Body of pancreas (tissue), 4 donors: ENCODE results near the gene BMP10. TPM values are rescaled to one million over a fixed set of nuclear protein-coding genes. Genes with fewer than 3 reads are reported as not detected.
A peak's percentile ranks its signal among the peaks of the same experiment; 100 is the strongest.

Source experiments
- ATAC-seq: fragments of 150-250 bp; one replicate; pipeline ENCODE4 v1.9.1; 2016
- DNase-seq, 4 donors: peaks; one replicate each; pipeline ENCODE4 v3.0.0-alpha.2; 2019
- H3K27ac ChIP-seq, 4 donors: fragments of 200-600 bp; sonication (generic); 1 replicate in 3 of 4; 2 replicates in 1 of 4; pipeline versions ENCODE4 v1.5.1 to v1.6.1; 2016 to 2019; ENCODE audit warnings: mild to moderate bottlenecking in 1 of 4, mixed read lengths in 1 of 4, moderate library complexity in 1 of 4
- H3K27me3 ChIP-seq, 2 donors: fragments of 200-600 bp; sonication (generic); one replicate each; pipeline ENCODE4 v1.6.0; 2016; ENCODE audit warnings: mild to moderate bottlenecking in 1 of 2
- H3K36me3 ChIP-seq, 2 donors: fragments of 200-600 bp; sonication (generic); replicated peaks in 1 of 2; 2 replicates each; pipeline ENCODE4 v1.5.1; 2016; ENCODE audit warnings: low read depth in 2 of 2; ENCODE audit not compliant: insufficient read depth in 1 of 2
- H3K4me1 ChIP-seq: fragments of 200-600 bp; sonication (generic); one replicate; pipeline ENCODE4 v1.6.0; 2016
- H3K4me3 ChIP-seq, 2 donors: fragments of 200-600 bp; sonication (generic); 1 replicate in 1 of 2; 2 replicates in 1 of 2; pipeline ENCODE4 v1.5.1; 2016 to 2019
- H3K9me3 ChIP-seq, 3 donors: fragments of 200-600 bp; sonication (generic); 1 replicate in 2 of 3; 2 replicates in 1 of 3; pipeline ENCODE4 v1.5.1; 2016
- POLR2A ChIP-seq, 3 donors: fragments of 450-650 bp; IDR thresholded peaks; one replicate each; pipeline ENCODE4 v1.6.1; 2016; ENCODE audit warnings: antibody characterized with exemption in 3 of 3, mild to moderate bottlenecking in 2 of 3
- WGBS, 2 donors: methylation state at CpG; one replicate each; pipeline ENCODE4 v1.1.5; 2017; 5-methylcytosine and 5-hydroxymethylcytosine counted together
- intact Hi-C: fragments of 100-400 bp; cut with DNase I; formaldehyde crosslinking; loops from one replicate; pipeline ENCODE4 v1.15.1; 2023
- total RNA-seq, 2 donors: library from RNA; depleted of rRNA; stranded (reverse); fragments of >200 nt; gene quantifications; one replicate each; pipeline ENCODE4 v1.1.0, GENCODE V29; 2016
- TF ChIP-seq, protein P1 (sequence below), 7 experiments: fragments of 450-650 bp in 4 of 7; fragments of 200-600 bp in 3 of 7; sonication (generic) in 3 of 7; IDR thresholded peaks; one replicate each; pipeline ENCODE4 v1.5.1; 2016 to 2019; ENCODE audit warnings: antibody characterized with exemption in 7 of 7

BMP10 gene
- total RNA-seq, 2 donors from 2014 or later, result not detected

DNA sequence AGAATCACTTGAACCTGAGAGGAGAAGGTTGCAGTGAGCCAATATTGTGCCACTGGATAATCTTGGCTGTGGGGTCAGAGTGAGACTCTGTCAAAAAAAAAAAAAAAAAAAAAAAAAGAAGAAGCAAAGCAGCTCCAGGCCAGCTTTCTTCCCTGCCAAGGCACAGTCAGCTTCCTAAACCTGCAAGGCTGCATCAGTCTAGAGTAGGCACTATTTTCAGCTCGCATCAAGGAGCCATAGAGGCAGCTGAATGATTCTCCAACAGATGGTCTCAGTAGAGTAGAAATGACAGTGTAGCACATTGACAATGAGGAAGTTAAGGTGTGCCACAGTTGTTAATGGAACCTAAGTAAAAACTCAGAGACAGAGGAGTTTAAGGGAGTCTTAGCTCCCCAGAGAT is 35.6 kb downstream of the BMP10 start:
- peaks cover 18% of the 10 kb centered on the region for H3K4me1 ChIP-seq
- TF ChIP-seq POLR2A (IDR thresholded peaks at IDR 0.05), result no peak
- TF ChIP-seq, protein P1, sequence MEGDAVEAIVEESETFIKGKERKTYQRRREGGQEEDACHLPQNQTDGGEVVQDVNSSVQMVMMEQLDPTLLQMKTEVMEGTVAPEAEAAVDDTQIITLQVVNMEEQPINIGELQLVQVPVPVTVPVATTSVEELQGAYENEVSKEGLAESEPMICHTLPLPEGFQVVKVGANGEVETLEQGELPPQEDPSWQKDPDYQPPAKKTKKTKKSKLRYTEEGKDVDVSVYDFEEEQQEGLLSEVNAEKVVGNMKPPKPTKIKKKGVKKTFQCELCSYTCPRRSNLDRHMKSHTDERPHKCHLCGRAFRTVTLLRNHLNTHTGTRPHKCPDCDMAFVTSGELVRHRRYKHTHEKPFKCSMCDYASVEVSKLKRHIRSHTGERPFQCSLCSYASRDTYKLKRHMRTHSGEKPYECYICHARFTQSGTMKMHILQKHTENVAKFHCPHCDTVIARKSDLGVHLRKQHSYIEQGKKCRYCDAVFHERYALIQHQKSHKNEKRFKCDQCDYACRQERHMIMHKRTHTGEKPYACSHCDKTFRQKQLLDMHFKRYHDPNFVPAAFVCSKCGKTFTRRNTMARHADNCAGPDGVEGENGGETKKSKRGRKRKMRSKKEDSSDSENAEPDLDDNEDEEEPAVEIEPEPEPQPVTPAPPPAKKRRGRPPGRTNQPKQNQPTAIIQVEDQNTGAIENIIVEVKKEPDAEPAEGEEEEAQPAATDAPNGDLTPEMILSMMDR (IDR thresholded peaks at IDR 0.05), result no peak
- no peaks in the 10 kb centered on the region for H3K9me3 ChIP-seq
- ATAC-seq (no peak), DNase-seq (peak in 1 of 4 donors; percentile 28)
- no peaks in the 10 kb centered on the region for H3K36me3 ChIP-seq
- WGBS, 2 donors, result 76 to 77% methylated on average over 1 of the region's 1 CpG
- H3K27me3 ChIP-seq, result no peaks in the 10 kb centered on the region
- no peak overlapping the region for H3K27ac ChIP-seq
- no peak overlapping the region for H3K4me3 ChIP-seq
- intact Hi-C loops, result no loop called here

DNA sequence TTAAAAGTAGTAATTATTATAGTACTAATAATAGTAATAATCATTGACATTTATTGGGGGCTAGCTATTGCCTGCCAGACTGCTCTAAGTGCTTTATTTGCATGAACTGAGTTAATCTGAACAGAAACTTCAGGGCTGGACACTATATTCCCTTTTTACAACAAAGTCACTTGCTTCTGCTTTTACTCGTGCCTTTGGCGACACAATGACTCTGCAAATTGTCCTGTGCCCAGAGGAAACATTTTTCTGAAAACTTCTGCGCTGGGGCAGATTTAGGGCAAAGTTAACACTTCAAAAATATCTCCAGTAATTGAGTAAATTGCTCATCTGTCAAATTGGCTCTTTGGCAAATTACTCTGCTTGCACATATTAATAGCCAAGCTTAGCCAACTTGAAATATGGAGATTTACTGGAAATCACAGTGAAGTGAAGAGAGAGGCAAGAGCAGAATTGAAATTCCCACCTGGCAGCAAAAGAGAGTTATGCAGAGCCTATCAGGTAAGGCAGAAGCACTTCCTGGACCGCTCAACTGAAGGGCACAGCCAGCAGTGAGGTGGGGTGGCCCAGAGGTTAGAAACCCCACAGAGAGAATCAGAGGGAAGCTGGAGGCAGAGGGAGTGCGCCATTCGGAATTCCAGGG is 36.3 kb downstream of the BMP10 start:
- DNase-seq (no peak), ATAC-seq (no peak)
- peaks cover 18% of the 10 kb centered on the region for H3K4me1 ChIP-seq
- H3K4me3 ChIP-seq, result no peak overlapping the region
- H3K36me3 ChIP-seq, result no peaks in the 10 kb centered on the region
- TF ChIP-seq POLR2A (IDR thresholded peaks at IDR 0.05), result no peak
- TF ChIP-seq, protein P1 (IDR thresholded peaks at IDR 0.05), result no peak
- H3K27ac ChIP-seq, result peak overlapping the region in 1 of 4 donors; percentile 17
- intact Hi-C loops, result no loop called here
- no peaks in the 10 kb centered on the region for H3K27me3 ChIP-seq
- no peaks in the 10 kb centered on the region for H3K9me3 ChIP-seq
- WGBS, 2 donors, result 76 to 82% methylated on average over 6 of the region's 6 CpGs

DNA sequence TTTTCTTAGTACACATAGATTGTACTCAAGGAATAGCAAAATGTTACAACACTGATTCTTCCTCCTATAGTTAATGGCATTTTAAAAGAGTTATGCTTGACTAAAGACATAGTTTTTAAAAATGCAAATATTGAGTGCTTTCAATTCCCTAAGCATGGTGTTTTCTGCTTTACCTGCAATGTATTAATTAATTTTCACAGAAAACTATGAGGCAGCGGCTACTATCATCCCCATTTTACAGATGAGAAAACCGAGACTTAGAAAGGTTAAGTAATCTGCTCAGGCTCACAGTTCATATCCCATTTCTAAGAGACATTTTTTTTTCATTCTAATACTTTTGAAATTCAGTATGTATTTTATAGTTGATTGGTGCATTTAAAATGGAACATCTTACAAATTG is 38.0 kb downstream of the BMP10 start:
- H3K4me3 ChIP-seq, result no peak overlapping the region
- DNase-seq (no peak), ATAC-seq (no peak)
- WGBS, 2 donors, result 89% methylated on average over 2 of the region's 2 CpGs
- H3K27me3 ChIP-seq, result no peaks in the 10 kb centered on the region
- H3K9me3 ChIP-seq, result no peaks in the 10 kb centered on the region
- H3K36me3 ChIP-seq, result no peaks in the 10 kb centered on the region
- H3K27ac ChIP-seq, result peak overlapping the region in 3 of 4 donors; percentile 64 to 74 (median 66)
- TF ChIP-seq, protein P1 (IDR thresholded peaks at IDR 0.05), result no peak
- TF ChIP-seq POLR2A (IDR thresholded peaks at IDR 0.05), result no peak
- intact Hi-C loops, result no loop called here
- peaks cover 34% of the 10 kb centered on the region for H3K4me1 ChIP-seq

DNA sequence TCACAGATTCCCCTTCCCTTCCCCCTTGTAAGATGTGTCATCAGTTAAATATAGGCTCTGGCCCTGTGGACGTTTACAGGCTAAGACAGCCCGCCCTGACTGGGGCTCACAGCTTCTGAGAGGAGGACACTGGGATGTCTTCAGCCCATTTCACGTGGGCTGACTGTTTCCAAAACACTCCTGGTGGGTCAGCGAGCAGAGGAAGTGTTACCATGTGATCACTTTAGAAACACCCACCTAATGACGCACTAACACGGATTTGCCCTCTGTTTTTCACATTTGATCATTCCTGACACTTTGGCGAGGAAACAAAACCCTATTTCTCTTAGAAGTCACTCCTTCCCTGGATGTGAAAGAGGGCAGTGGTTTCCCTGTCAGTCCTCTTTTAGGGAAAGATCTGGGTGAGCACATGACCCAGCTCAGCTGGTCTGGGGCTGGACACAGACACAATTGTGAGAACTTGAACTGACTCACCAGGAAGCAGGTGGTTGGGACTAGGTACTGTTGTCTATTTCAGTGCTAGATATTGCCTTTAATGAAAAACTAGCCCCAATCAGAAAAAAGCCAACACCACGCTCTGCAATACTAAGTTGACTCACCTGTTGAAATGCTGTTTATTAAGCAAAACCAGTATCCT is 38.8 kb downstream of the BMP10 start:
- H3K9me3 ChIP-seq, result no peaks in the 10 kb centered on the region
- DNase-seq (peak; percentile 16 to 74 (median 38)), ATAC-seq (peak; percentile 59)
- H3K27ac ChIP-seq, result peak overlapping the region; percentile 3 to 74 (median 65)
- peaks cover 36% of the 10 kb centered on the region for H3K4me1 ChIP-seq
- no peak for TF ChIP-seq POLR2A (IDR thresholded peaks at IDR 0.05)
- TF ChIP-seq, protein P1 (IDR thresholded peaks at IDR 0.05), result no peak
- intact Hi-C loops, result no loop called here
- WGBS, 2 donors, result 57 to 59% methylated on average over 8 of the region's 8 CpGs
- no peaks in the 10 kb centered on the region for H3K36me3 ChIP-seq
- H3K27me3 ChIP-seq, result no peaks in the 10 kb centered on the region
- H3K4me3 ChIP-seq, result no peak overlapping the region
